Left colon (tissue), 2 donors: Measurements from ENCODE around the gene HK1. TPM values are rescaled to one million over a fixed set of nuclear protein-coding genes. Genes with fewer than 3 reads are reported as not detected.

Experiments used
- ATAC-seq: fragments of 200-7000 bp; cut with Tn5 transposase; one replicate; pipeline ENCODE4 v1.9.1; 2020; ENCODE audit warnings: mild to moderate bottlenecking, moderate library complexity
- DNase-seq, 2 donors: peaks; one replicate each; pipeline ENCODE4 v3.0.0-alpha.2; 2020
- intact Hi-C, 2 donors: fragments of 100-400 bp; cut with DNase I in 1 of 2; cut with micrococcal nuclease in 1 of 2; formaldehyde crosslinking; loops; one replicate each; pipeline versions ENCODE4 v1.11.2 to v1.14.0; 2022; cut with DNase I, micrococcal nuclease
- total RNA-seq, 2 donors: library from RNA; stranded (reverse); fragmentation: NEBNext Ultra II Directional; extraction: Animal tissue kit (Norgen Biotek cat#: 25700); gene quantifications; one replicate each; pipeline ENCODE4 v1.2.1, GENCODE V29; 2021
- donor health status: DM: no; HTN: no; CAD: no.
- donor health status: DM: yes; HTN: yes; CAD: no.

HK1 gene
- total RNA-seq, 2 donors from 2014 or later: 64.1 to 90.4 TPM

- ATAC-seq (no peak), DNase-seq (no peak)
- intact Hi-C loops: no loop called here
Observed at GRCh38 chr10:69353977-69354635, 75.8 kb downstream of the HK1 start.

- ATAC-seq (no peak), DNase-seq (no peak)
- intact Hi-C loops: no loop called here
Observed at GRCh38 chr10:69356187-69356586, 77.9 kb downstream of the HK1 start.

- ATAC-seq (no peak), DNase-seq (no peak)
- intact Hi-C loops: no loop called here
Observed at GRCh38 chr10:69358148-69358795, 80.0 kb downstream of the HK1 start.

GRCh38 chr10:69359148-69359547 is 80.9 kb downstream of the HK1 start:
- no peak for ATAC-seq
- DNase-seq: no peak
- intact Hi-C loops: no loop called here

GRCh38 chr10:69359594-69359993 is 81.3 kb downstream of the HK1 start:
- ATAC-seq (no peak), DNase-seq (no peak)
- intact Hi-C loops: no loop called here

GRCh38 chr10:69360485-69361302 is 82.4 kb downstream of the HK1 start:
- peak; percentile 75 to 86 for DNase-seq
- peak; percentile 93 for ATAC-seq
- intact Hi-C loops: no loop called here

- no peak for DNase-seq
- ATAC-seq: peak; percentile 23
- intact Hi-C loops: no loop called here
Observed at GRCh38 chr10:69361303-69361614, 83.0 kb downstream of the HK1 start.

- intact Hi-C loops: no loop called here
- peak; percentile 59 to 62 for DNase-seq
- peak; percentile 62 for ATAC-seq
Observed at GRCh38 chr10:69362471-69362954, 84.2 kb downstream of the HK1 start.

- ATAC-seq: no peak
Observed at GRCh38 chr10:69363666-69364065, 85.4 kb downstream of the HK1 start.

GRCh38 chr10:69364232-69364940 is 86.1 kb downstream of the HK1 start:
- no peak for DNase-seq
- ATAC-seq: no peak
- intact Hi-C loops: no loop called here

More at GRCh38 chr10:69363666-69364065, 85.4 kb downstream of the HK1 start:
- intact Hi-C loops: no loop called here
- DNase-seq: no peak

- DNase-seq (no peak), ATAC-seq (no peak)
- intact Hi-C loops: no loop called here
Observed at GRCh38 chr10:69366738-69367137, 88.4 kb downstream of the HK1 start.

GRCh38 chr10:69367469-69367868 is 89.2 kb downstream of the HK1 start:
- ATAC-seq (no peak), DNase-seq (no peak)
- intact Hi-C loops: no loop called here

GRCh38 chr10:69372126-69372980 is 94.1 kb downstream of the HK1 start:
- ATAC-seq (no peak), DNase-seq (no peak)
- intact Hi-C loops: no loop called here

- ATAC-seq (no peak), DNase-seq (no peak)
- intact Hi-C loops: no loop called here
Observed at GRCh38 chr10:69374242-69374641, 95.9 kb downstream of the HK1 start.

GRCh38 chr10:69374931-69375306 is 96.6 kb downstream of the HK1 start:
- no peak for ATAC-seq
- intact Hi-C loops: no loop called here
- no peak for DNase-seq

- intact Hi-C loops: no loop called here
- DNase-seq: peak in 1 of 2 donors; percentile 42
- peak; percentile 37 for ATAC-seq
Observed at GRCh38 chr10:69375307-69376151, 97.2 kb downstream of the HK1 start.

- DNase-seq (no peak), ATAC-seq (no peak)
- intact Hi-C loops: no loop called here
Observed at GRCh38 chr10:69376662-69377061, 98.4 kb downstream of the HK1 start.

GRCh38 chr10:69377191-69377590 is 98.9 kb downstream of the HK1 start:
- ATAC-seq: no peak
- no peak for DNase-seq
- intact Hi-C loops: no loop called here
